Central memory CD8-positive, alpha-beta T cell (primary cell): ENCODE data around the gene SLC27A2.

Experiments
- ATAC-seq: fragments of 150-1000 bp; cut with Tn5 transposase; replicated peaks from 2 replicates; pipeline ENCODE4 v1.10.0; 2022; ENCODE audit warnings: mild to moderate bottlenecking, moderate FRiP score, moderate number of reproducible peaks; ENCODE audit not compliant: poor library complexity, severe bottlenecking; ENCODE audit errors: extremely low read depth
- DNase-seq, 2 donors: peaks; one replicate each; pipeline ENCODE4 v3.0.0; 2021; ENCODE audit warnings: low spot score in 2 of 2
- H3K27ac Mint-ChIP-seq: one replicate; pipeline ENCODE4 v1.8.0; 2022; ENCODE audit warnings: low read depth, mild to moderate bottlenecking, moderate library complexity, mixed read lengths
- H3K27me3 Mint-ChIP-seq: one replicate; pipeline ENCODE4 v1.8.0; 2022; ENCODE audit warnings: mixed read lengths
- H3K36me3 Mint-ChIP-seq: one replicate; pipeline ENCODE4 v1.8.0; 2022; ENCODE audit warnings: mild to moderate bottlenecking, moderate library complexity, mixed read lengths; ENCODE audit not compliant: insufficient read depth
- H3K4me1 Mint-ChIP-seq: one replicate; pipeline ENCODE4 v1.8.0; 2022; ENCODE audit warnings: mixed read lengths
- H3K4me3 Mint-ChIP-seq: one replicate; pipeline ENCODE4 v1.8.0; 2022; ENCODE audit warnings: mild to moderate bottlenecking, moderate library complexity, mixed read lengths
- H3K9me3 Mint-ChIP-seq: one replicate; pipeline ENCODE4 v1.8.0; 2022; ENCODE audit warnings: mixed read lengths

Gene SLC27A2

GRCh38 chr15:50218691-50219090 is 36.7 kb downstream of the SLC27A2 start:
- no peak for ATAC-seq

GRCh38 chr15:50219820-50220219 is 37.8 kb downstream of the SLC27A2 start:
- no peaks in the 10 kb centered on the region for H3K9me3 Mint-ChIP-seq
- H3K27ac Mint-ChIP-seq, result no peak overlapping the region
- DNase-seq, result no peak
- H3K36me3 Mint-ChIP-seq, result peaks cover 4% of the 10 kb centered on the region
- no peaks in the 10 kb centered on the region for H3K4me1 Mint-ChIP-seq
- H3K27me3 Mint-ChIP-seq, result no peaks in the 10 kb centered on the region
- ATAC-seq, result no peak
- no peak overlapping the region for H3K4me3 Mint-ChIP-seq

More at GRCh38 chr15:50218691-50219090, 36.7 kb downstream of the SLC27A2 start:
- no peak overlapping the region for H3K4me3 Mint-ChIP-seq
- no peak overlapping the region for H3K27ac Mint-ChIP-seq
- no peak for DNase-seq
- no peaks in the 10 kb centered on the region for H3K27me3 Mint-ChIP-seq
- H3K4me1 Mint-ChIP-seq, result no peaks in the 10 kb centered on the region
- peaks cover 1% of the 10 kb centered on the region for H3K36me3 Mint-ChIP-seq
- no peaks in the 10 kb centered on the region for H3K9me3 Mint-ChIP-seq

- H3K27ac Mint-ChIP-seq, result peak overlapping the region; percentile 27
- peaks cover 4% of the 10 kb centered on the region for H3K36me3 Mint-ChIP-seq
- no peak overlapping the region for H3K4me3 Mint-ChIP-seq
- H3K9me3 Mint-ChIP-seq, result no peaks in the 10 kb centered on the region
- no peaks in the 10 kb centered on the region for H3K4me1 Mint-ChIP-seq
- ATAC-seq (no peak), DNase-seq (no peak)
- no peaks in the 10 kb centered on the region for H3K27me3 Mint-ChIP-seq
Observed at GRCh38 chr15:50222181-50222580, 40.2 kb downstream of the SLC27A2 start.

GRCh38 chr15:50224606-50225005 is 42.6 kb downstream of the SLC27A2 start:
- no peak for DNase-seq
- peaks cover 4% of the 10 kb centered on the region for H3K36me3 Mint-ChIP-seq

GRCh38 chr15:50225057-50225456 is 43.1 kb downstream of the SLC27A2 start:
- Mint-ChIP-seq H3K9me3 (no peaks in the 10 kb centered on the region), H3K4me1 (no peaks in the 10 kb centered on the region), H3K36me3 (peaks cover 4% of the 10 kb centered on the region), H3K27me3 (no peaks in the 10 kb centered on the region), H3K4me3 (no peak overlapping the region), H3K27ac (no peak overlapping the region)
- DNase-seq (no peak), ATAC-seq (no peak)

More at GRCh38 chr15:50224606-50225005, 42.6 kb downstream of the SLC27A2 start:
- H3K9me3 Mint-ChIP-seq, result no peaks in the 10 kb centered on the region
- H3K4me3 Mint-ChIP-seq, result no peak overlapping the region
- H3K27ac Mint-ChIP-seq, result no peak overlapping the region
- no peaks in the 10 kb centered on the region for H3K4me1 Mint-ChIP-seq
- no peaks in the 10 kb centered on the region for H3K27me3 Mint-ChIP-seq
- ATAC-seq, result no peak

GRCh38 chr15:50225938-50226337 is 43.9 kb downstream of the SLC27A2 start:
- Mint-ChIP-seq H3K27me3 (no peaks in the 10 kb centered on the region), H3K27ac (no peak overlapping the region), H3K36me3 (peaks cover 4% of the 10 kb centered on the region), H3K4me1 (no peaks in the 10 kb centered on the region), H3K9me3 (no peaks in the 10 kb centered on the region), H3K4me3 (no peak overlapping the region)
- ATAC-seq (no peak), DNase-seq (no peak)

- H3K27me3 Mint-ChIP-seq, result no peaks in the 10 kb centered on the region
- H3K36me3 Mint-ChIP-seq, result peaks cover 4% of the 10 kb centered on the region
- H3K4me3 Mint-ChIP-seq, result no peak overlapping the region
- ATAC-seq, result no peak
- H3K9me3 Mint-ChIP-seq, result no peaks in the 10 kb centered on the region
- H3K27ac Mint-ChIP-seq, result no peak overlapping the region
- DNase-seq, result no peak
- H3K4me1 Mint-ChIP-seq, result no peaks in the 10 kb centered on the region
Observed at GRCh38 chr15:50227076-50227475, 45.1 kb downstream of the SLC27A2 start.

GRCh38 chr15:50228866-50229265 is 46.9 kb downstream of the SLC27A2 start:
- DNase-seq, result no peak
- ATAC-seq, result no peak
- Mint-ChIP-seq H3K27me3 (no peaks in the 10 kb centered on the region), H3K36me3 (peaks cover 1% of the 10 kb centered on the region), H3K9me3 (no peaks in the 10 kb centered on the region), H3K4me1 (no peaks in the 10 kb centered on the region), H3K4me3 (no peak overlapping the region), H3K27ac (no peak overlapping the region)

- H3K9me3 Mint-ChIP-seq, result no peaks in the 10 kb centered on the region
- no peak overlapping the region for H3K4me3 Mint-ChIP-seq
- ATAC-seq (no peak), DNase-seq (no peak)
- no peak overlapping the region for H3K27ac Mint-ChIP-seq
- H3K27me3 Mint-ChIP-seq, result no peaks in the 10 kb centered on the region
- no peaks in the 10 kb centered on the region for H3K36me3 Mint-ChIP-seq
- no peaks in the 10 kb centered on the region for H3K4me1 Mint-ChIP-seq
Observed at GRCh38 chr15:50229336-50229735, 47.3 kb downstream of the SLC27A2 start.

GRCh38 chr15:50231761-50232160 is 49.8 kb downstream of the SLC27A2 start:
- Mint-ChIP-seq H3K9me3 (no peaks in the 10 kb centered on the region), H3K4me3 (no peak overlapping the region), H3K4me1 (no peaks in the 10 kb centered on the region), H3K36me3 (peaks cover 4% of the 10 kb centered on the region), H3K27me3 (no peaks in the 10 kb centered on the region), H3K27ac (no peak overlapping the region)
- no peak for ATAC-seq
- no peak for DNase-seq

GRCh38 chr15:50232791-50233190 is 50.8 kb downstream of the SLC27A2 start:
- H3K36me3 Mint-ChIP-seq, result peaks cover 4% of the 10 kb centered on the region

GRCh38 chr15:50233192-50233736 is 51.3 kb downstream of the SLC27A2 start:
- Mint-ChIP-seq H3K27me3 (no peaks in the 10 kb centered on the region), H3K27ac (no peak overlapping the region), H3K36me3 (peaks cover 4% of the 10 kb centered on the region)

More at GRCh38 chr15:50232791-50233190, 50.8 kb downstream of the SLC27A2 start:
- no peak overlapping the region for H3K4me3 Mint-ChIP-seq
- H3K4me1 Mint-ChIP-seq, result no peaks in the 10 kb centered on the region
- ATAC-seq (no peak), DNase-seq (no peak)
- H3K27me3 Mint-ChIP-seq, result no peaks in the 10 kb centered on the region
- no peak overlapping the region for H3K27ac Mint-ChIP-seq
- no peaks in the 10 kb centered on the region for H3K9me3 Mint-ChIP-seq

GRCh38 chr15:50234764-50235163 is 52.8 kb downstream of the SLC27A2 start:
- DNase-seq, result no peak
- no peak for ATAC-seq
- H3K27ac Mint-ChIP-seq, result no peak overlapping the region
- H3K9me3 Mint-ChIP-seq, result no peaks in the 10 kb centered on the region
- H3K27me3 Mint-ChIP-seq, result no peaks in the 10 kb centered on the region
- H3K4me1 Mint-ChIP-seq, result no peaks in the 10 kb centered on the region
- H3K36me3 Mint-ChIP-seq, result peaks cover 4% of the 10 kb centered on the region
- no peak overlapping the region for H3K4me3 Mint-ChIP-seq

More at GRCh38 chr15:50233192-50233736, 51.3 kb downstream of the SLC27A2 start:
- H3K9me3 Mint-ChIP-seq, result no peaks in the 10 kb centered on the region
- ATAC-seq (no peak), DNase-seq (no peak)
- no peak overlapping the region for H3K4me3 Mint-ChIP-seq
- H3K4me1 Mint-ChIP-seq, result no peaks in the 10 kb centered on the region
